Trophoblast cell (in vitro differentiated cells and primary cell): ENCODE measurements around the gene TECRL.

Experiments
- DNase-seq, 2 donors: peaks; one replicate each; pipeline ENCODE4 v3.0.0-alpha.2; 2016
- H2AFZ ChIP-seq: 2 replicates; pipeline ENCODE4 v1.6.1; 2013; ENCODE audit warnings: low read length, moderate library complexity, mild to moderate bottlenecking; ENCODE audit not compliant: insufficient read depth, poor library complexity
- H2AK5ac ChIP-seq: 2 replicates; pipeline ENCODE4 v1.6.1; 2013; ENCODE audit warnings: mild to moderate bottlenecking, low read length
- H2BK120ac ChIP-seq: 2 replicates; pipeline ENCODE4 v1.6.1; 2013; ENCODE audit warnings: low read length, mild to moderate bottlenecking, moderate library complexity; ENCODE audit not compliant: insufficient read depth, poor library complexity
- H2BK12ac ChIP-seq: 2 replicates; pipeline ENCODE4 v1.6.1; 2013; ENCODE audit warnings: mild to moderate bottlenecking, low read length, moderate library complexity
- H2BK5ac ChIP-seq: 2 replicates; pipeline ENCODE4 v1.6.1; 2013; ENCODE audit warnings: low read length, low read depth, moderate library complexity, mild to moderate bottlenecking; ENCODE audit not compliant: poor library complexity
- H3K14ac ChIP-seq: 2 replicates; pipeline ENCODE4 v1.6.1; 2013; ENCODE audit warnings: mild to moderate bottlenecking, low read length
- H3K18ac ChIP-seq: 2 replicates; pipeline ENCODE4 v1.6.1; 2013; ENCODE audit warnings: mild to moderate bottlenecking, low read length
- H3K23ac ChIP-seq: 2 replicates; pipeline ENCODE4 v1.6.1; 2013; ENCODE audit warnings: low read length
- H3K27ac ChIP-seq: 2 replicates; pipeline ENCODE4 v1.5.1; 2013; ENCODE audit warnings: low read depth, mild to moderate bottlenecking, inconsistent platforms, low read length, moderate library complexity
- H3K27me3 ChIP-seq: 2 replicates; pipeline ENCODE4 v1.6.1; 2013; ENCODE audit warnings: inconsistent platforms, mild to moderate bottlenecking, low read length, moderate library complexity; ENCODE audit not compliant: insufficient read depth
- H3K36me3 ChIP-seq, 2 experiments: 1 replicate in 1 of 2; 2 replicates in 1 of 2; pipeline ENCODE4 v1.6.1; 2013; ENCODE audit warnings: low read length in 2 of 2, mild to moderate bottlenecking in 2 of 2, moderate library complexity in 1 of 2; ENCODE audit not compliant: insufficient read depth in 2 of 2, control insufficient read depth in 1 of 2
- H3K4ac ChIP-seq: 2 replicates; pipeline ENCODE4 v1.6.1; 2013; ENCODE audit warnings: low read depth, mild to moderate bottlenecking, low read length, moderate library complexity
- H3K4me1 ChIP-seq, 2 experiments: 1 replicate in 1 of 2; 2 replicates in 1 of 2; pipeline ENCODE4 v1.6.1; 2013; ENCODE audit warnings: low read length in 2 of 2, mild to moderate bottlenecking in 2 of 2, moderate library complexity in 1 of 2; ENCODE audit not compliant: insufficient read depth in 2 of 2, control insufficient read depth in 1 of 2
- H3K4me2 ChIP-seq: 2 replicates; pipeline ENCODE4 v1.6.1; 2013; ENCODE audit warnings: inconsistent platforms, mild to moderate bottlenecking, low read length, moderate library complexity
- H3K4me3 ChIP-seq: 2 replicates; pipeline ENCODE4 v1.5.1; 2013; ENCODE audit warnings: mild to moderate bottlenecking, low read depth, low read length, inconsistent platforms
- H3K79me1 ChIP-seq: one replicate; pipeline ENCODE4 v1.6.1; 2013; ENCODE audit warnings: low read length
- H3K79me2 ChIP-seq: 2 replicates; pipeline ENCODE4 v1.6.1; 2013; ENCODE audit warnings: low read length, mild to moderate bottlenecking; ENCODE audit not compliant: control insufficient read depth, insufficient read depth, poor library complexity
- H3K9ac ChIP-seq: 2 replicates; pipeline ENCODE4 v1.6.1; 2013; ENCODE audit warnings: mild to moderate bottlenecking, low read length
- H3K9me3 ChIP-seq: 2 replicates; pipeline ENCODE4 v1.6.1; 2013; ENCODE audit warnings: low read depth, mild to moderate bottlenecking, control low read depth, inconsistent platforms, low read length; ENCODE audit not compliant: insufficient read depth
- H4K12ac ChIP-seq: 2 replicates; pipeline ENCODE4 v1.6.1; 2013; ENCODE audit warnings: low read depth, mild to moderate bottlenecking, low read length, moderate library complexity
- H4K8ac ChIP-seq: 2 replicates; pipeline ENCODE4 v1.6.1; 2013; ENCODE audit warnings: low read depth, mild to moderate bottlenecking, low read length, moderate library complexity
- H4K91ac ChIP-seq: one replicate; pipeline ENCODE4 v1.6.1; 2013; ENCODE audit warnings: low read depth, mild to moderate bottlenecking, low read length, moderate library complexity
- WGBS: extraction: QIAGEN DNeasy Blood & Tissue Kit; methylation state at CpG from one replicate; pipeline ENCODE4 v1.1.7; 2013; ENCODE audit warnings: missing lambda C conversion rate; ENCODE audit not compliant: insufficient read length, insufficient coverage; ENCODE audit errors: extremely low coverage; 5-methylcytosine and 5-hydroxymethylcytosine counted together

Gene TECRL

GRCh38 chr4:64266263-64266662, 143.0 kb downstream of the TECRL start:
- Histone ChIP-seq H4K12ac (no peak overlapping the region), H3K23ac (no peak overlapping the region)

GRCh38 chr4:64251781-64252180, 157.5 kb downstream of the TECRL start:
- no peaks in the 10 kb centered on the region for H3K36me3 ChIP-seq
- H3K4me1 ChIP-seq, result no peaks in the 10 kb centered on the region
- DNase-seq, result no peak
- H2AFZ ChIP-seq, result no peak overlapping the region
- H2BK5ac ChIP-seq, result no peak overlapping the region
- H2BK120ac ChIP-seq, result no peak overlapping the region
- H3K14ac ChIP-seq, result no peak overlapping the region
- no peak overlapping the region for H3K18ac ChIP-seq
- H3K9ac ChIP-seq, result no peak overlapping the region
- no peak overlapping the region for H2BK12ac ChIP-seq
- H3K27me3 ChIP-seq, result no peaks in the 10 kb centered on the region
- H3K4ac ChIP-seq, result no peak overlapping the region
- no peak overlapping the region for H3K23ac ChIP-seq
- H4K91ac ChIP-seq, result no peak overlapping the region
- H3K79me1 ChIP-seq, result no peaks in the 10 kb centered on the region
- no peak overlapping the region for H3K4me3 ChIP-seq
- no peaks in the 10 kb centered on the region for H3K9me3 ChIP-seq
- no peak overlapping the region for H3K27ac ChIP-seq
- H2AK5ac ChIP-seq, result no peak overlapping the region
- no peak overlapping the region for H4K12ac ChIP-seq
- H3K4me2 ChIP-seq, result no peak overlapping the region
- H3K79me2 ChIP-seq, result no peaks in the 10 kb centered on the region
- H4K8ac ChIP-seq, result no peak overlapping the region

More at GRCh38 chr4:64266263-64266662, 143.0 kb downstream of the TECRL start:
- no peaks in the 10 kb centered on the region for H3K27me3 ChIP-seq
- H2BK120ac ChIP-seq, result no peak overlapping the region
- no peak overlapping the region for H3K4me3 ChIP-seq
- WGBS, result no CpG with 5 or more reads among the region's 2 CpGs
- no peak overlapping the region for H3K27ac ChIP-seq
- H3K4ac ChIP-seq, result no peak overlapping the region
- no peaks in the 10 kb centered on the region for H3K9me3 ChIP-seq
- no peak overlapping the region for H4K8ac ChIP-seq
- H3K79me1 ChIP-seq, result no peaks in the 10 kb centered on the region
- H3K4me2 ChIP-seq, result no peak overlapping the region
- H2AK5ac ChIP-seq, result no peak overlapping the region
- no peak overlapping the region for H3K18ac ChIP-seq
- no peak for DNase-seq
- H4K91ac ChIP-seq, result no peak overlapping the region
- H2BK12ac ChIP-seq, result no peak overlapping the region
- H3K36me3 ChIP-seq, result peaks cover 0 to under 1% of the 10 kb centered on the region in 2 experiments
- H3K9ac ChIP-seq, result no peak overlapping the region
- H3K4me1 ChIP-seq, result no peaks in the 10 kb centered on the region
- no peaks in the 10 kb centered on the region for H3K79me2 ChIP-seq
- no peak overlapping the region for H2AFZ ChIP-seq
- H3K14ac ChIP-seq, result no peak overlapping the region
- no peak overlapping the region for H2BK5ac ChIP-seq

- no peaks in the 10 kb centered on the region for H3K79me1 ChIP-seq
These were observed 158.8 kb downstream of the TECRL start for GRCh38 chr4:64250488-64250887.

GRCh38 chr4:64250061-64250460, 159.2 kb downstream of the TECRL start:
- Histone ChIP-seq H4K91ac (no peak overlapping the region), H3K4me2 (no peak overlapping the region), H3K79me1 (no peaks in the 10 kb centered on the region), H3K14ac (no peak overlapping the region), H3K79me2 (no peaks in the 10 kb centered on the region), H3K4ac (no peak overlapping the region), H2AK5ac (no peak overlapping the region), H2BK12ac (no peak overlapping the region), H4K12ac (no peak overlapping the region), H2BK120ac (no peak overlapping the region), H3K18ac (no peak overlapping the region), H2AFZ (no peak overlapping the region), H3K27ac (no peak overlapping the region), H3K4me3 (no peak overlapping the region), H3K23ac (no peak overlapping the region), H4K8ac (no peak overlapping the region), H3K36me3 (no peaks in the 10 kb centered on the region), H3K9ac (no peak overlapping the region), H2BK5ac (no peak overlapping the region), H3K4me1 (no peaks in the 10 kb centered on the region), H3K27me3 (no peaks in the 10 kb centered on the region), H3K9me3 (no peaks in the 10 kb centered on the region)
- DNase-seq, result no peak

More at GRCh38 chr4:64250488-64250887, 158.8 kb downstream of the TECRL start:
- no peaks in the 10 kb centered on the region for H3K79me2 ChIP-seq
- no peak overlapping the region for H3K4me3 ChIP-seq
- no peaks in the 10 kb centered on the region for H3K4me1 ChIP-seq
- no peak overlapping the region for H2BK5ac ChIP-seq
- no peak overlapping the region for H4K91ac ChIP-seq
- H4K12ac ChIP-seq, result no peak overlapping the region
- H3K14ac ChIP-seq, result no peak overlapping the region
- no peak overlapping the region for H3K18ac ChIP-seq
- H3K4me2 ChIP-seq, result no peak overlapping the region
- no peaks in the 10 kb centered on the region for H3K9me3 ChIP-seq
- H3K27me3 ChIP-seq, result no peaks in the 10 kb centered on the region
- no peak overlapping the region for H2BK120ac ChIP-seq
- H3K23ac ChIP-seq, result no peak overlapping the region
- no peak overlapping the region for H2BK12ac ChIP-seq
- no peaks in the 10 kb centered on the region for H3K36me3 ChIP-seq
- no peak overlapping the region for H3K9ac ChIP-seq
- H4K8ac ChIP-seq, result no peak overlapping the region
- no peak overlapping the region for H3K27ac ChIP-seq
- H3K4ac ChIP-seq, result no peak overlapping the region
- no peak overlapping the region for H2AK5ac ChIP-seq
- DNase-seq, result no peak
- H2AFZ ChIP-seq, result no peak overlapping the region

- Histone ChIP-seq H3K4me1 (no peaks in the 10 kb centered on the region), H3K18ac (no peak overlapping the region), H3K27me3 (no peaks in the 10 kb centered on the region), H3K79me1 (no peaks in the 10 kb centered on the region), H3K9me3 (no peaks in the 10 kb centered on the region), H4K8ac (no peak overlapping the region), H3K4ac (no peak overlapping the region), H3K4me2 (no peak overlapping the region), H3K36me3 (no peaks in the 10 kb centered on the region), H2BK5ac (no peak overlapping the region), H3K27ac (no peak overlapping the region), H2AK5ac (no peak overlapping the region), H3K4me3 (no peak overlapping the region), H3K14ac (no peak overlapping the region), H3K23ac (no peak overlapping the region), H2BK120ac (no peak overlapping the region), H4K91ac (no peak overlapping the region), H3K9ac (no peak overlapping the region), H3K79me2 (no peaks in the 10 kb centered on the region), H2AFZ (no peak overlapping the region), H2BK12ac (no peak overlapping the region), H4K12ac (no peak overlapping the region)
- DNase-seq, result no peak
These were observed 161.1 kb downstream of the TECRL start for GRCh38 chr4:64248186-64248585.
